ENCODE data around the gene PIGB. TPM values are rescaled to one million over a fixed set of nuclear protein-coding genes. Genes with fewer than 3 reads are reported as not detected.

Gene PIGB
- total RNA-seq, 2 experiments from 2014 or later = 21.5 to 21.6 TPM

GRCh38 chr15:55344206-55344605 lies 25.2 kb downstream of the PIGB start:
- no peak overlapping the region for H3K4me3 Mint-ChIP-seq
- DNase-seq = no peak
- ChIA-PET CTCF (interaction anchor here (1.3 kb wide), 1 partner anchor 19 kb away, joined by 5 read pairs; no protein-coding TSS in a partner anchor), POLR2A (interaction anchor here (1.0 kb wide), 1 partner anchor 25 kb away, joined by 4 read pairs; the partner anchor contains the start of genes PIGB and PIGBOS1)
- no peak for ATAC-seq (ENCODE audit: poor library complexity)
- H3K27me3 Mint-ChIP-seq = no peaks in the 10 kb centered on the region
- Histone ChIP-seq H3K4me3 (ENCODE audit: low read length) (no peak overlapping the region), H3K27ac (ENCODE audit: low read depth in 1 of 2, low read length in 2 of 2) (no peak overlapping the region), H3K9me3 (ENCODE audit: control insufficient read depth in 1 of 2, insufficient read depth in 1 of 2, low read length in 2 of 2) (no peaks in the 10 kb centered on the region), H3K4me1 (ENCODE audit: insufficient read depth, low read length) (no peaks in the 10 kb centered on the region), H3K36me3 (ENCODE audit: insufficient read depth, low read length) (peaks cover 51% of the 10 kb centered on the region), H3K27me3 (ENCODE audit: control insufficient read depth in 1 of 2, insufficient read depth in 2 of 2, low read length in 2 of 2) (no peaks in the 10 kb centered on the region)
- no peak for TF ChIP-seq CTCF (IDR thresholded peaks at IDR 0.05)
- H3K27ac Mint-ChIP-seq = peak overlapping the region; percentile 44
- H3K36me3 Mint-ChIP-seq (ENCODE audit: low read depth) = peaks cover 71% of the 10 kb centered on the region
- intact Hi-C loops (cut with DNase I, micrococcal nuclease) = no loop called here
- no peaks in the 10 kb centered on the region for H3K4me1 Mint-ChIP-seq (ENCODE audit: low read depth)
- no peaks in the 10 kb centered on the region for H3K9me3 Mint-ChIP-seq

GRCh38 chr15:55348281-55348778 lies 29.3 kb downstream of the PIGB start:
- H3K4me1 ChIP-seq (ENCODE audit: insufficient read depth, low read length) = no peaks in the 10 kb centered on the region
- no peak for ATAC-seq (ENCODE audit: poor library complexity)
- no peak for DNase-seq
- H3K4me1 Mint-ChIP-seq (ENCODE audit: low read depth) = no peaks in the 10 kb centered on the region
- no peaks in the 10 kb centered on the region for H3K27me3 Mint-ChIP-seq
- TF ChIP-seq CTCF (IDR thresholded peaks at IDR 0.05) = no peak
- ChIA-PET POLR2A (no interaction called here), CTCF (interaction anchor here (0.9 kb wide), 1 partner anchor 131 kb away, joined by 3 read pairs; no protein-coding TSS in a partner anchor)
- no peak overlapping the region for H3K4me3 ChIP-seq (ENCODE audit: low read length)
- no peak overlapping the region for H3K27ac ChIP-seq (ENCODE audit: low read depth in 1 of 2, low read length in 2 of 2)
- H3K27ac Mint-ChIP-seq = no peak overlapping the region
- no peaks in the 10 kb centered on the region for H3K9me3 Mint-ChIP-seq
- no peak overlapping the region for H3K4me3 Mint-ChIP-seq
- no peaks in the 10 kb centered on the region for H3K27me3 ChIP-seq (ENCODE audit: control insufficient read depth in 1 of 2, insufficient read depth in 2 of 2, low read length in 2 of 2)
- H3K36me3 Mint-ChIP-seq (ENCODE audit: low read depth) = peaks cover 70% of the 10 kb centered on the region
- H3K36me3 ChIP-seq (ENCODE audit: insufficient read depth, low read length) = peaks cover 39% of the 10 kb centered on the region
- H3K9me3 ChIP-seq (ENCODE audit: control insufficient read depth in 1 of 2, insufficient read depth in 1 of 2, low read length in 2 of 2) = no peaks in the 10 kb centered on the region
- intact Hi-C loops (cut with DNase I, micrococcal nuclease) = no loop called here

DNA sequence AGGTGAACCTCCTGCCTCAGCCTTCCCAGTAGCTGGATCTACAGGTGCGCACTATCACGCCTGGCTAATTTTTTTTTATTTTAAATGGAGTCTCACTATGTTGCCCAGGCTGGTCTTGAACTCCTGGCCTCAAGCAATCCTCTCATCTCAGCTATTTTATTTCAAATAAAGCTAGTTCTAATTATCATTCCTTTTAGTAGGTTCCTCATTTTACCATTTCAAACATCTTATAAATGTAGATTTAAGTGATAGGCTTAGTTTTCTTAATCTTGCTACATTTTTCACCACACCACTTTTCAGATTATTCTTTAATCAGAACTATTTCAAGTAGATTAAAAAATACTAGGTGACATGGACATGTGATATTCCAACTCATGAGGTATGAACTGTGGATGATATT lies 30.3 kb downstream of the PIGB start:
- ATAC-seq (ENCODE audit: poor library complexity) (no peak), DNase-seq (no peak)
- Mint-ChIP-seq H3K27ac (no peak overlapping the region), H3K27me3 (no peaks in the 10 kb centered on the region), H3K4me1 (ENCODE audit: low read depth) (no peaks in the 10 kb centered on the region), H3K4me3 (no peak overlapping the region), H3K36me3 (ENCODE audit: low read depth) (peaks cover 63% of the 10 kb centered on the region), H3K9me3 (no peaks in the 10 kb centered on the region)
- Histone ChIP-seq H3K4me1 (ENCODE audit: insufficient read depth, low read length) (no peaks in the 10 kb centered on the region), H3K27me3 (ENCODE audit: control insufficient read depth in 1 of 2, insufficient read depth in 2 of 2, low read length in 2 of 2) (no peaks in the 10 kb centered on the region), H3K27ac (ENCODE audit: low read depth in 1 of 2, low read length in 2 of 2) (no peak overlapping the region), H3K36me3 (ENCODE audit: insufficient read depth, low read length) (peaks cover 31% of the 10 kb centered on the region), H3K4me3 (ENCODE audit: low read length) (no peak overlapping the region), H3K9me3 (ENCODE audit: control insufficient read depth in 1 of 2, insufficient read depth in 1 of 2, low read length in 2 of 2) (no peaks in the 10 kb centered on the region)
- ChIA-PET CTCF (interaction anchor here (0.9 kb wide), 1 partner anchor 132 kb away, joined by 3 read pairs; no protein-coding TSS in a partner anchor), POLR2A (interaction anchor here (0.7 kb wide), 1 partner anchor 22 kb away, joined by 3 read pairs; no protein-coding TSS in a partner anchor)
- intact Hi-C loops (cut with DNase I, micrococcal nuclease) = no loop called here
- no peak for TF ChIP-seq CTCF (IDR thresholded peaks at IDR 0.05)
